AG10803 (cell line): Measurements from ENCODE around the gene ARHGAP10.
A peak's percentile ranks its signal among the peaks of the same experiment; 100 is the strongest.

Source experiments
- DNase-seq: peaks from one replicate; pipeline ENCODE4 v3.0.0; 2010; ENCODE audit warnings: low read depth
- H3K4me3 ChIP-seq: 2 replicates; pipeline ENCODE4 v1.5.1; 2011; ENCODE audit warnings: mild to moderate bottlenecking, low read length, control low read depth
- TF ChIP-seq, protein P1 (sequence below): conservative IDR thresholded peaks from 2 replicates; pipeline ENCODE4 v1.5.1; 2011; ENCODE audit warnings: mild to moderate bottlenecking, low read length, control low read depth, inconsistent platforms

ARHGAP10 gene

GRCh38 chr4:148067301-148067916, 335.5 kb downstream of the ARHGAP10 start:
- TF ChIP-seq, protein P1, sequence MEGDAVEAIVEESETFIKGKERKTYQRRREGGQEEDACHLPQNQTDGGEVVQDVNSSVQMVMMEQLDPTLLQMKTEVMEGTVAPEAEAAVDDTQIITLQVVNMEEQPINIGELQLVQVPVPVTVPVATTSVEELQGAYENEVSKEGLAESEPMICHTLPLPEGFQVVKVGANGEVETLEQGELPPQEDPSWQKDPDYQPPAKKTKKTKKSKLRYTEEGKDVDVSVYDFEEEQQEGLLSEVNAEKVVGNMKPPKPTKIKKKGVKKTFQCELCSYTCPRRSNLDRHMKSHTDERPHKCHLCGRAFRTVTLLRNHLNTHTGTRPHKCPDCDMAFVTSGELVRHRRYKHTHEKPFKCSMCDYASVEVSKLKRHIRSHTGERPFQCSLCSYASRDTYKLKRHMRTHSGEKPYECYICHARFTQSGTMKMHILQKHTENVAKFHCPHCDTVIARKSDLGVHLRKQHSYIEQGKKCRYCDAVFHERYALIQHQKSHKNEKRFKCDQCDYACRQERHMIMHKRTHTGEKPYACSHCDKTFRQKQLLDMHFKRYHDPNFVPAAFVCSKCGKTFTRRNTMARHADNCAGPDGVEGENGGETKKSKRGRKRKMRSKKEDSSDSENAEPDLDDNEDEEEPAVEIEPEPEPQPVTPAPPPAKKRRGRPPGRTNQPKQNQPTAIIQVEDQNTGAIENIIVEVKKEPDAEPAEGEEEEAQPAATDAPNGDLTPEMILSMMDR: no peak
- H3K4me3 ChIP-seq: no peak overlapping the region
- peak; percentile 18 for DNase-seq

DNA sequence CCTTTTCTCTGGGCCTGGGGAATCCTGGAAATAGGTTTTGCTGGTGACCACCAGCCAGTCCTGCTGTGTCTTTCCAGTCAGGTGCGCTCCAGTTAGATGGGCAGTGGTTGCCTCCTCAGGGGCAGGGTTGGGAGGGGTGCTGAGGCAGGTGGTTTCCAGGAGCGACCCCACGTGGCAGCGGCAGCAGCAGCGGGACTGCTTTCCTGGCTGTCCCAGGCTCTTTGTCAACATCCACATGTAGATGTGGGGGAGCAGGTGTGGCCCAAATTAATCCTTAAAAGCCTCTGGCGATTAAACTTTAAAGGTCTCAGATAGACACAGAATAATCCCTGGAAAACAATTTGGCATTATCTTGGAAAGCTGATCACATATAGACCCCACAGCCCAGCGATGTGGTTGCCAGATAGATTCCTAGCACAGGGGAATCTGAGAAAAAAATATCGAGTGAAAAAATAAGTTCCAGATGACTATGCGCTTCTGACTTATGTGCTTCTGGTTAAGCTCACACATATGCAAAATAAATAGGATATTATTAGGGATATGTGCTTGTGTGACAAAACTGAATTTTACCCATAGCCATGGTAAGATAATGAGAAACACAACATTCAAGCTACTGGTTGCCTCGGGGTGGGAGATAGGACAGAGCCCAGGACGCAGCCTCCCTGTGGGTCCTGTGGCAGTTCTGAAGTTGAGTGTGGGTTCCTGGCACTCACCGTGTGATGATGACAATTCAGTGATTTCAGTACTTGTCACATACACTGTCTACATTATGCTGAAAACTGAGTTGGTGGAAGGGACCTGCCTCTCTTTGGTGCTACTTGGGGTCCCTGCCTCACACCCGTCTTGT, 336.4 kb downstream of the ARHGAP10 start:
- no peak overlapping the region for H3K4me3 ChIP-seq
- TF ChIP-seq, protein P1: no peak
- DNase-seq: no peak

DNA sequence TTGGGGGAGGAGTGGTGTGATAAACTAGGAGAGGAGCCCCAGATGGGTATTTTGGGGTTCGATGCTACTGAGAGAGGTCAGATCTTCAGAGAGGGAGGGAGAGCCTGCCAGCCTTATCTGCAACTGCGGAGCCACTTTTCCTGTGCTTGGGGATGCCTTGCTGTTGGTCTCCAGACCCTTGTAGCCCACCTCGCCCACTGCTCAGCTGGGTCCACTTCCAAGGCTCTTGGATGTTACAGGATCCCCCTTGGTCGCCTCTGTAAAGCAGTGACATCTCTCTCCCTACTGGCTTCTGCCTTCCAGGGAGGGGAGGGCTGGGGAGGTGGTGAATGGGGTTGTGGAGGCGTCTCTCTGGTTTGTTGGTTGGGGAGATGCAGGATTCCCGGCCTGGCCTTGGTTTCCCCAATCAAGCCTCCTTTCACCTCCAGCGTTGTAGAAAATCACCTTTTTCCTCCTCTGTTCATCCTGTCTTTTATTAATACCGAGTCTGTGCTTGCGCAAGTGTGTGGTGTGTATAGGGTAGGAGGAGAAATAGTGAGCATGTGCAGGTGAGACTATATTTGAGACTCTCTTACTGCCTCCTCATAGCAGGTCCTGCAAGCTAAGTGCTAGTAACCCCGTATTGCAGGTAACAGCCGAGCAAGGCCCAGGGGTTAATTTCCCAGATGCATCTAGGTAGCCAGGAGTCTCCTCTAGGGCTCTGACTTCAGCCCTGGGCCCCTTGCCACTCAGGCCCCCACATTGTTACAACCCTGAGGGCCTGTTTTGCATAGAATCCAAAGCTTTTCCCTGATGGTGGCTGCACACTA, 337.4 kb downstream of the ARHGAP10 start:
- H3K4me3 ChIP-seq: no peak overlapping the region
- DNase-seq: no peak
- TF ChIP-seq, protein P1: no peak

GRCh38 chr4:148069895-148070178, 337.9 kb downstream of the ARHGAP10 start:
- TF ChIP-seq, protein P1: no peak
- DNase-seq: no peak
- H3K4me3 ChIP-seq: no peak overlapping the region

- no peak overlapping the region for H3K4me3 ChIP-seq
- no peak for DNase-seq
- TF ChIP-seq, protein P1: no peak
Measured at GRCh38 chr4:148071009-148071408, 339.1 kb downstream of the ARHGAP10 start.

GRCh38 chr4:148072789-148073188, 340.9 kb downstream of the ARHGAP10 start:
- TF ChIP-seq, protein P1: no peak
- no peak overlapping the region for H3K4me3 ChIP-seq
- no peak for DNase-seq
